ENCODE data around the gene RFX8. TPM values are rescaled to one million over a fixed set of nuclear protein-coding genes. Genes with fewer than 3 reads are reported as not detected.
"Not testable (repeated sequence)": the region's sequence is repeated elsewhere in the genome, so short reads cannot be mapped to it uniquely, and the experiment has no call there.

RFX8 gene
- total RNA-seq, 1 experiment from 2014 or later: 0.77 TPM

- POLR2A ChIA-PET (ENCODE audit: unreplicated experiment): no interaction called here
- DNase-seq (peak; percentile 13), ATAC-seq (peak; percentile 46)
- no TSS peak for BruUV-seq (replicated peaks)
- CTCF ChIA-PET: no interaction called here
- Histone ChIP-seq H3K4me2 (ENCODE audit: low read length) (no peak overlapping the region), H3K27me3 (ENCODE audit: low read length) (no peaks in the 10 kb centered on the region), H3K9me2 (replicated peaks; ENCODE audit: low read length) (no peaks in the 10 kb centered on the region), H3K79me2 (ENCODE audit: low read length) (no peaks in the 10 kb centered on the region), H3K27ac (ENCODE audit: low read length) (no peak overlapping the region), H3K4me3 (ENCODE audit: low read length) (no peak overlapping the region), H3K36me3 (ENCODE audit: low read depth, low read length) (no peaks in the 10 kb centered on the region), H4K20me1 (ENCODE audit: low read length) (no peaks in the 10 kb centered on the region), H2AFZ (ENCODE audit: low read length) (peak overlapping the region; percentile 24; the same call in 1 of the 2 replicates), H3K9me3 (ENCODE audit: low read length) (no peaks in the 10 kb centered on the region), H3K9ac (ENCODE audit: low read length) (0 out of 2 replicates have a peak overlapping the region, but pooled peaks have one; percentile 7), H3K4me1 (ENCODE audit: insufficient read depth, low read length) (peaks cover 21% of the 10 kb centered on the region), H3F3A (ENCODE audit: low read length, unreplicated experiment) (no peaks in the 10 kb centered on the region)
- intact Hi-C loops (cut with micrococcal nuclease): loop anchor here (5.0 kb wide), 1 partner anchor 56 kb away; no protein-coding TSS in a partner anchor
- TF ChIP-seq EZH2phosphoT487 (IDR thresholded peaks at IDR 0.05; ENCODE audit: borderline replicate concordance, low read length): no peak
- no peak for TF ChIP-seq EZH2 (IDR thresholded peaks at IDR 0.05; ENCODE audit: low read length, unreplicated experiment)
- TF ChIP-seq CTCF (conservative IDR thresholded peaks at IDR 0.05; ENCODE audit: low read depth, low read length): no peak
Observed at GRCh38 chr2:101461381-101461780, 13.5 kb downstream of the RFX8 start.

- CTCF ChIA-PET; H2AFZ ChIP-seq (ENCODE audit: low read length); H3K9ac ChIP-seq (ENCODE audit: low read length); H3K9me3 ChIP-seq (ENCODE audit: low read length); ATAC-seq; H3K27me3 ChIP-seq (ENCODE audit: low read length); H3K4me1 ChIP-seq (ENCODE audit: insufficient read depth, low read length); BruUV-seq (replicated peaks); H3K9me2 ChIP-seq (replicated peaks; ENCODE audit: low read length); H3F3A ChIP-seq (ENCODE audit: low read length, unreplicated experiment); intact Hi-C loops (cut with micrococcal nuclease); H3K36me3 ChIP-seq (ENCODE audit: low read depth, low read length); H3K4me3 ChIP-seq (ENCODE audit: low read length); POLR2A ChIA-PET (ENCODE audit: unreplicated experiment); H4K20me1 ChIP-seq (ENCODE audit: low read length); H3K79me2 ChIP-seq (ENCODE audit: low read length); DNase-seq; H3K4me2 ChIP-seq (ENCODE audit: low read length); H3K27ac ChIP-seq (ENCODE audit: low read length): not testable (repeated sequence)
Observed at GRCh38 chr2:101454408-101454807, 20.5 kb downstream of the RFX8 start.

- BruUV-seq (replicated peaks): no TSS peak
- ChIA-PET CTCF (no interaction called here), POLR2A (ENCODE audit: unreplicated experiment) (interaction anchor here (0.6 kb wide), 1 partner anchor 1852 kb away, joined by 7 read pairs; no protein-coding TSS in a partner anchor)
- 0 out of 2 replicates have a peak, but pooled peaks cover 5% of the 10 kb centered on the region for H3K36me3 ChIP-seq (ENCODE audit: low read depth, low read length)
- H3K79me2 ChIP-seq (ENCODE audit: low read length): no peaks in the 10 kb centered on the region
- H3K4me3 ChIP-seq (ENCODE audit: low read length): no peak overlapping the region
- H3K9me2 ChIP-seq (replicated peaks; ENCODE audit: low read length): no peaks in the 10 kb centered on the region
- no peak overlapping the region for H3K4me2 ChIP-seq (ENCODE audit: low read length)
- TF ChIP-seq CTCF (conservative IDR thresholded peaks at IDR 0.05; ENCODE audit: low read depth, low read length): no peak
- no peak for TF ChIP-seq EZH2phosphoT487 (IDR thresholded peaks at IDR 0.05; ENCODE audit: borderline replicate concordance, low read length)
- no peak for TF ChIP-seq EZH2 (IDR thresholded peaks at IDR 0.05; ENCODE audit: low read length, unreplicated experiment)
- peaks cover 23% of the 10 kb centered on the region for H3K4me1 ChIP-seq (ENCODE audit: insufficient read depth, low read length)
- peaks cover 6% of the 10 kb centered on the region for H3F3A ChIP-seq (ENCODE audit: low read length, unreplicated experiment)
- no peak overlapping the region for H2AFZ ChIP-seq (ENCODE audit: low read length)
- H3K27me3 ChIP-seq (ENCODE audit: low read length): no peaks in the 10 kb centered on the region
- no peak overlapping the region for H3K27ac ChIP-seq (ENCODE audit: low read length)
- intact Hi-C loops (cut with micrococcal nuclease): no loop called here
- DNase-seq (no peak), ATAC-seq (no peak)
- no peak overlapping the region for H3K9ac ChIP-seq (ENCODE audit: low read length)
- H3K9me3 ChIP-seq (ENCODE audit: low read length): no peaks in the 10 kb centered on the region
- H4K20me1 ChIP-seq (ENCODE audit: low read length): no peaks in the 10 kb centered on the region
Observed at GRCh38 chr2:101450965-101451364, 23.9 kb downstream of the RFX8 start.

Measured in PC-3 (cell line).